Measurements from ENCODE around the gene BICRA.

Gene BICRA

DNA sequence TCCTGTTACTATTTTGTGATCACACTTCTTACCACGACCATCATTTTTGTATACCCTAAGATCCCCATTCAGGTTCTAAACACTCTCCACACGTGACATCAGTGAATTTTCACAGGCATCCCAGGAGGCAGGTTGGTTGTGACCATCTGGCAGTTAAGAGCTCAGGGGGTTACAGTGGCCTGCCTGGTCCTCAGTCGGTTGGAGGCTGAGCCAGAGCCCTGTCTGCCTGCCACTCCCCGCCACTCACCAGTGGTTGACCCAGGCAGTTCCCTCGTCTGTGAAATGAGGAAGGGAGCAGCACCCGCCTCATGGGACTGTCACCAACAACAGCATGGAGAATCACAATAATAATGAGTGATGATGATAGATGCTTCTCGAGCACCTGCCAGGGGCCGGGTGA lies 67.9 kb downstream of the BICRA start:
- TF ChIP-seq, protein P1, sequence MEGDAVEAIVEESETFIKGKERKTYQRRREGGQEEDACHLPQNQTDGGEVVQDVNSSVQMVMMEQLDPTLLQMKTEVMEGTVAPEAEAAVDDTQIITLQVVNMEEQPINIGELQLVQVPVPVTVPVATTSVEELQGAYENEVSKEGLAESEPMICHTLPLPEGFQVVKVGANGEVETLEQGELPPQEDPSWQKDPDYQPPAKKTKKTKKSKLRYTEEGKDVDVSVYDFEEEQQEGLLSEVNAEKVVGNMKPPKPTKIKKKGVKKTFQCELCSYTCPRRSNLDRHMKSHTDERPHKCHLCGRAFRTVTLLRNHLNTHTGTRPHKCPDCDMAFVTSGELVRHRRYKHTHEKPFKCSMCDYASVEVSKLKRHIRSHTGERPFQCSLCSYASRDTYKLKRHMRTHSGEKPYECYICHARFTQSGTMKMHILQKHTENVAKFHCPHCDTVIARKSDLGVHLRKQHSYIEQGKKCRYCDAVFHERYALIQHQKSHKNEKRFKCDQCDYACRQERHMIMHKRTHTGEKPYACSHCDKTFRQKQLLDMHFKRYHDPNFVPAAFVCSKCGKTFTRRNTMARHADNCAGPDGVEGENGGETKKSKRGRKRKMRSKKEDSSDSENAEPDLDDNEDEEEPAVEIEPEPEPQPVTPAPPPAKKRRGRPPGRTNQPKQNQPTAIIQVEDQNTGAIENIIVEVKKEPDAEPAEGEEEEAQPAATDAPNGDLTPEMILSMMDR (IDR thresholded peaks at IDR 0.05; ENCODE audit: unreplicated experiment in 3 of 3): no peak
- Mint-ChIP-seq H3K36me3 (ENCODE audit: low read depth) (peaks cover 52% of the 10 kb centered on the region), H3K4me1 (no peaks in the 10 kb centered on the region), H3K27ac (no peak overlapping the region), H3K9me3 (no peaks in the 10 kb centered on the region), H3K27me3 (ENCODE audit: low read depth) (no peaks in the 10 kb centered on the region), H3K4me3 (no peak overlapping the region)

DNA sequence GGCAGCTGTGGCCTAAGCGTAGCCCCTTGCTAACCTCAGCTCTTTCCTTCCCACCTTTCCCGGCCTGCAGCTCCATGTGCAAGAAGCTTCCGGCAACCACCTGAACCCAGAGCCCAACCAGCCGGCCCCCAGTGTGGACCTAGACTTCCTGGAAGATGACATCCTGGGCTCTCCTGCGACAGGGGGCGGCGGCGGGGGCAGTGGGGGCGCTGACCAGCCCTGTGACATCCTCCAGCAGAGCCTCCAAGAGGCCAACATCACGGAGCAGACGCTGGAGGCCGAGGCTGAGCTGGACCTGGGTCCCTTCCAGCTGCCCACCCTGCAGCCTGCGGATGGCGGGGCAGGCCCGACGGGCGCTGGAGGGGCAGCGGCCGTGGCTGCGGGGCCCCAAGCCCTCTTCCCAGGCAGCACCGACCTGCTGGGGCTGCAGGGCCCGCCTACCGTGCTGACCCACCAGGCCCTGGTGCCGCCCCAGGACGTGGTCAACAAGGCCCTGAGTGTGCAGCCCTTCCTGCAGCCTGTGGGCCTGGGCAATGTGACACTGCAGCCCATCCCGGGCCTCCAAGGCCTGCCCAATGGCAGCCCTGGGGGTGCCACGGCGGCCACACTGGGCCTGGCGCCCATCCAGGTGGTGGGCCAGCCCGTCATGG lies 70.4 kb downstream of the BICRA start:
- H3K4me3 Mint-ChIP-seq: no peak overlapping the region
- H3K4me1 Mint-ChIP-seq: no peaks in the 10 kb centered on the region
- H3K36me3 Mint-ChIP-seq (ENCODE audit: low read depth): peaks cover 53% of the 10 kb centered on the region
- no peaks in the 10 kb centered on the region for H3K27me3 Mint-ChIP-seq (ENCODE audit: low read depth)
- no peak overlapping the region for H3K27ac Mint-ChIP-seq
- TF ChIP-seq, protein P1 (IDR thresholded peaks at IDR 0.05; ENCODE audit: unreplicated experiment in 3 of 3): no peak
- no peaks in the 10 kb centered on the region for H3K9me3 Mint-ChIP-seq

DNA sequence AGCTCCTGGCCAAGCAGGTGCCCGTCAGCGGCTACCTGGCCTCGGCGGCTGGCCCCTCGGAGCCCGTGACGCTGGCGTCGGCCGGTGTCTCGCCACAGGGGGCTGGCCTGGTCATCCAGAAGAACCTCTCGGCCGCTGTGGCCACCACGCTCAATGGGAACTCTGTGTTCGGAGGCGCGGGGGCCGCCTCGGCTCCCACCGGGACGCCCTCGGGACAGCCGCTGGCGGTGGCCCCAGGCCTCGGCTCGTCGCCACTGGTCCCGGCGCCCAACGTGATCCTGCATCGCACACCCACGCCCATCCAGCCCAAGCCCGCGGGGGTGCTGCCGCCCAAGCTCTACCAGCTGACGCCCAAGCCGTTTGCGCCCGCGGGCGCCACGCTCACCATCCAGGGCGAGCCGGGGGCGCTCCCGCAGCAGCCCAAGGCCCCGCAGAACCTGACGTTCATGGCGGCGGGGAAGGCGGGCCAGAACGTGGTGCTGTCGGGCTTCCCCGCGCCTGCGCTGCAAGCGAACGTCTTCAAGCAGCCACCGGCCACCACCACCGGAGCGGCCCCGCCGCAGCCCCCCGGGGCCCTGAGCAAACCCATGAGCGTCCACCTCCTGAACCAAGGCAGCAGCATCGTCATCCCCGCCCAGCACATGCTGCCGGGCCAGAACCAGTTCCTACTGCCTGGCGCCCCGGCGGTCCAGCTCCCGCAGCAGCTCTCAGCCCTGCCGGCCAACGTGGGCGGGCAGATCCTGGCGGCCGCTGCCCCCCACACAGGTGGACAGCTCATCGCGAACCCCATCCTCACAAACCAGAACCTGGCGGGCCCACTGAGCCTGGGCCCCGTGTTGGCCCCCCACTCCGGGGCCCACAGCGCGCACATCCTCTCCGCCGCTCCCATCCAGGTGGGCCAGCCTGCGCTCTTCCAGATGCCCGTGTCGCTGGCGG lies 71.3 kb downstream of the BICRA start:
- TF ChIP-seq, protein P1 (IDR thresholded peaks at IDR 0.05; ENCODE audit: unreplicated experiment in 3 of 3): no peak
- Mint-ChIP-seq H3K4me1 (no peaks in the 10 kb centered on the region), H3K4me3 (no peak overlapping the region), H3K27ac (no peak overlapping the region), H3K36me3 (ENCODE audit: low read depth) (peaks cover 48% of the 10 kb centered on the region), H3K27me3 (ENCODE audit: low read depth) (no peaks in the 10 kb centered on the region), H3K9me3 (no peaks in the 10 kb centered on the region)

DNA sequence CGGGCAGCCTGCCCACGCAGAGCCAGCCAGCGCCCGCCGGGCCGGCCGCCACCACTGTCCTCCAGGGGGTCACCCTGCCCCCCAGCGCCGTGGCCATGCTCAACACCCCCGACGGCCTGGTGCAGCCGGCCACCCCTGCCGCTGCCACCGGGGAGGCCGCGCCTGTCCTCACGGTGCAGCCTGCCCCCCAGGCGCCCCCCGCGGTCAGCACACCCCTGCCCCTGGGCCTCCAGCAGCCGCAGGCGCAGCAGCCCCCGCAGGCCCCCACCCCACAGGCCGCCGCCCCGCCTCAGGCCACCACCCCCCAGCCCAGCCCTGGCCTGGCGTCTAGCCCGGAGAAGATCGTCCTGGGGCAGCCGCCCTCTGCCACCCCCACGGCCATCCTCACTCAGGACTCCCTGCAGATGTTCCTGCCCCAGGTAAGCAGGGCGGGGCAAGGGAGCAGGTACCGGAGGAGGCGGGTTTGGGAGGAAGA lies 72.0 kb downstream of the BICRA start:
- Mint-ChIP-seq H3K27me3 (ENCODE audit: low read depth) (no peaks in the 10 kb centered on the region), H3K27ac (no peak overlapping the region), H3K4me1 (no peaks in the 10 kb centered on the region), H3K9me3 (no peaks in the 10 kb centered on the region), H3K4me3 (no peak overlapping the region), H3K36me3 (ENCODE audit: low read depth) (peaks cover 49% of the 10 kb centered on the region)
- TF ChIP-seq, protein P1 (IDR thresholded peaks at IDR 0.05; ENCODE audit: unreplicated experiment in 3 of 3): no peak

DNA sequence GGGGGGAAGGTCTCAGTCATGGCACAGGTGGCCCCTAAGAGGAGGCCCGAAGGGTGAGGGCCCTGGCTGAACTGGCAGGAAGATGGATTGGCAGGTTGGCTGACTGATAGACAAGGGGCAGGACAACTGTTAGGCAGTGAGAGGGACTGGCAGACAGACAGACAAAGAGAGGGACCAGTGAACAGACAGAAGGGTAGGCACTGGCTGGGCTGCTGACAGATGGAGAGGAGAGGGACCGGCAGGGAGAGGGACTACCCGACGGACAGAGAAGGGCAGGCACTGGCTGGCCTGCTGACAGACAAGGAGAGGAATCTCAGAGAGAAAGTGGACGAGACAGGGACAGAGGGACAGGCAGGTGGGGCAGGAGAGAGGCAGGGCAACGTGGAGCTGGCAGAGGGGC lies 72.5 kb downstream of the BICRA start:
- Mint-ChIP-seq H3K27ac (no peak overlapping the region), H3K36me3 (ENCODE audit: low read depth) (peaks cover 49% of the 10 kb centered on the region), H3K27me3 (ENCODE audit: low read depth) (no peaks in the 10 kb centered on the region), H3K4me1 (no peaks in the 10 kb centered on the region), H3K4me3 (no peak overlapping the region), H3K9me3 (no peaks in the 10 kb centered on the region)
- TF ChIP-seq, protein P1 (IDR thresholded peaks at IDR 0.05; ENCODE audit: unreplicated experiment in 3 of 3): no peak
